Chondrocyte (in vitro differentiated cells): Measurements from ENCODE around the gene RPL12. TPM values are rescaled to one million over a fixed set of nuclear protein-coding genes. Genes with fewer than 3 reads are reported as not detected.
A peak's percentile ranks its signal among the peaks of the same experiment; 100 is the strongest.

ENCODE experiments used
- DNase-seq: peaks from one replicate; pipeline ENCODE4 v3.0.0; 2021; ENCODE audit warnings: mixed read lengths, low spot score
- H3K27ac Mint-ChIP-seq: one replicate; pipeline ENCODE4 v1.8.0; 2021; ENCODE audit warnings: mild to moderate bottlenecking, moderate library complexity, mixed read lengths; ENCODE audit not compliant: unreplicated experiment
- H3K27me3 Mint-ChIP-seq: 2 replicates; pipeline ENCODE4 v1.8.0; 2021; ENCODE audit warnings: low read depth, mixed read lengths
- H3K36me3 Mint-ChIP-seq: 2 replicates; pipeline ENCODE4 v1.8.0; 2021; ENCODE audit warnings: low read depth, mixed read lengths
- H3K4me1 Mint-ChIP-seq: 2 replicates; pipeline ENCODE4 v1.8.0; 2021; ENCODE audit warnings: low read depth, mild to moderate bottlenecking, mixed read lengths
- H3K4me3 Mint-ChIP-seq: one replicate; pipeline ENCODE4 v1.8.0; 2021; ENCODE audit warnings: mild to moderate bottlenecking, moderate library complexity, mixed read lengths; ENCODE audit not compliant: unreplicated experiment
- H3K9me3 Mint-ChIP-seq: 2 replicates; pipeline ENCODE4 v1.8.0; 2021; ENCODE audit warnings: low read depth, mixed read lengths
- CTCF ChIP-seq: fragments of 200-600 bp; sonication (generic); IDR thresholded peaks from 2 replicates; pipeline ENCODE4 v1.5.0; 2021; ENCODE audit warnings: antibody characterized with exemption, mild to moderate bottlenecking, moderate library complexity
- total RNA-seq: library from RNA; stranded (reverse); gene quantifications from 3 replicates; pipeline ENCODE4 v1.2.1, GENCODE V29; 2021

The RPL12 gene
- total RNA-seq, 1 donor from 2014 or later: 834 TPM

- H3K4me1 Mint-ChIP-seq: peaks cover 43% of the 10 kb centered on the region
- peak overlapping the region; percentile 99 for H3K27ac Mint-ChIP-seq
- H3K4me3 Mint-ChIP-seq: peak overlapping the region; percentile 93
- peaks cover 3% of the 10 kb centered on the region for H3K9me3 Mint-ChIP-seq
- peaks cover 42% of the 10 kb centered on the region for H3K36me3 Mint-ChIP-seq
- no peaks in the 10 kb centered on the region for H3K27me3 Mint-ChIP-seq
- no peak for DNase-seq
- no peak for TF ChIP-seq CTCF
Observed at GRCh38 chr9:127450243-127450760, 904 bp downstream of the RPL12 start.

GRCh38 chr9:127449332-127449966 lies 1.8 kb downstream of the RPL12 start:
- peak overlapping the region; percentile 99 for H3K27ac Mint-ChIP-seq
- peaks cover 10% of the 10 kb centered on the region for H3K9me3 Mint-ChIP-seq
- H3K27me3 Mint-ChIP-seq: no peaks in the 10 kb centered on the region
- peaks cover 49% of the 10 kb centered on the region for H3K36me3 Mint-ChIP-seq
- peak overlapping the region; percentile 93 for H3K4me3 Mint-ChIP-seq
- H3K4me1 Mint-ChIP-seq: peaks cover 43% of the 10 kb centered on the region
- DNase-seq: no peak
- no peak for TF ChIP-seq CTCF

- H3K4me1 Mint-ChIP-seq: peaks cover 50% of the 10 kb centered on the region
- H3K4me3 Mint-ChIP-seq: peak overlapping the region; percentile 93
- no peaks in the 10 kb centered on the region for H3K27me3 Mint-ChIP-seq
- peaks cover 56% of the 10 kb centered on the region for H3K36me3 Mint-ChIP-seq
- H3K9me3 Mint-ChIP-seq: peaks cover 13% of the 10 kb centered on the region
- no peak for TF ChIP-seq CTCF
- H3K27ac Mint-ChIP-seq: peak overlapping the region; percentile 99
- no peak for DNase-seq
Observed at GRCh38 chr9:127448112-127448805, 2.9 kb downstream of the RPL12 start.

- Mint-ChIP-seq H3K4me1 (peaks cover 48% of the 10 kb centered on the region), H3K36me3 (peaks cover 59% of the 10 kb centered on the region), H3K27ac (peak overlapping the region; percentile 99), H3K9me3 (peaks cover 13% of the 10 kb centered on the region), H3K4me3 (no peak overlapping the region), H3K27me3 (no peaks in the 10 kb centered on the region)
- DNase-seq: no peak
- TF ChIP-seq CTCF: no peak
Observed at GRCh38 chr9:127447416-127448111, 3.6 kb downstream of the RPL12 start.
